ENCODE results near the gene MDP1. TPM values are rescaled to one million over a fixed set of nuclear protein-coding genes. Genes with fewer than 3 reads are reported as not detected.

Gene MDP1
- total and polyA plus RNA-seq, 2 of the 8 experiments (the other 6 are each of a cell fraction or from before 2014, with no cell fraction given) = 17.7 to 32.2 TPM

DNA sequence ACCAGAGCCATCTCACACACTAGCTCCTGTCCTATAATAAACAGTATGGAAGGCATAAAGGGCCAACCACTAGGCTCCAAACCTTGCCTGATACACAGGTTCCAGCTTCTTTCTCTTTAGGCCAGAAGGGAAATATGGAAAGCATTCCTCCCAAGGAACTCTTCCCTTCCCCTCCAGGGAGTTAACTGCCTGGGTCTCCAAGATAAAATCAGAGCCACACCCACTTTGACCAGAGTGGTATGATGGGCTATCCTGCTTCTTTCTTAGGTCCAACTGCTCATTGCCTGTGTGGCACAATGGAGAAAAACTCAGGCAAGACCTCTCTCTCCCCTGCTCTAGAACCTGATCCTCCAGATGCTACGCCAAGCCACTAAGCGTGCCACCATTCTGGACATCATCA, 8.2 kb downstream of the MDP1 start:
- Histone ChIP-seq H4K5ac (ENCODE audit: insufficient read length, low read depth, low read length) (no peak overlapping the region), H3K23ac (ENCODE audit: insufficient read length) (no peak overlapping the region), H4K20me1 (replicated peaks in 1 of 2; ENCODE audit: control insufficient read depth in 1 of 2, insufficient read depth in 2 of 2, low read length in 2 of 2) (peaks cover 0 to 2% of the 10 kb centered on the region in 2 experiments), H3K4me1 (replicated peaks in 1 of 4; ENCODE audit: control insufficient read depth in 3 of 4, insufficient read depth in 4 of 4, low read length in 3 of 4) (peaks cover 0 to 7% (median 4%) of the 10 kb centered on the region in 4 experiments; a peak in 3 of 7 replicates), H2BK12ac (ENCODE audit: low read depth, low read length) (no peak overlapping the region), H3K79me1 (ENCODE audit: low read depth, low read length) (no peaks in the 10 kb centered on the region), H4K8ac (ENCODE audit: extremely low read depth, insufficient read depth, low read length) (no peak overlapping the region), H2AFZ (ENCODE audit: low read length) (no peak overlapping the region), H3K14ac (ENCODE audit: insufficient read length) (no peak overlapping the region), H3K36me3 (ENCODE audit: control insufficient read depth in 2 of 4, insufficient read depth in 4 of 4, low read length in 3 of 4) (peaks cover 21 to 48% (median 38%) of the 10 kb centered on the region in 4 experiments), H2BK15ac (ENCODE audit: low read length) (no peak overlapping the region), H3K23me2 (ENCODE audit: low read depth, low read length) (no peaks in the 10 kb centered on the region), H3K4ac (replicated peaks; ENCODE audit: insufficient read length, low read depth, low read length) (no peak overlapping the region), H3K9me3 (ENCODE audit: insufficient read depth in 2 of 2, low read depth in 1 of 2, low read length in 1 of 2) (no peaks in the 10 kb centered on the region), H3K56ac (replicated peaks; ENCODE audit: insufficient read length, low read depth, low read length) (no peak overlapping the region), H3K27me3 (replicated peaks in 1 of 4; ENCODE audit: control insufficient read depth in 3 of 4, extremely low read depth in 1 of 4, insufficient read depth in 3 of 4, low read length in 3 of 4) (no peaks in the 10 kb centered on the region), H3K18ac (ENCODE audit: extremely low read depth, low read length) (no peak overlapping the region), H3K4me3 (ENCODE audit: extremely low read depth in 1 of 4, insufficient read depth in 2 of 4, low read depth in 3 of 4, low read length in 4 of 4) (no peak overlapping the region), H4K91ac (replicated peaks; ENCODE audit: insufficient read length, low read length) (no peak overlapping the region), H3K9ac (replicated peaks in 1 of 4; ENCODE audit: extremely low read depth in 1 of 4, low read depth in 3 of 4, low read length in 3 of 4) (no peak overlapping the region), H2AK5ac (ENCODE audit: low read depth, low read length) (no peak overlapping the region), H2BK20ac (ENCODE audit: low read length) (no peak overlapping the region), H2BK5ac (ENCODE audit: low read depth, low read length) (no peak overlapping the region), H3K79me2 (ENCODE audit: control insufficient read depth in 1 of 2, insufficient read depth in 2 of 2, low read length in 2 of 2) (peaks cover 0 to 3% of the 10 kb centered on the region in 2 experiments; a peak in 1 of 4 replicates), H3K27ac (ENCODE audit: low read depth, low read length) (no peak overlapping the region), H2BK120ac (replicated peaks; ENCODE audit: low read depth, low read length) (no peak overlapping the region), H3K4me2 (ENCODE audit: insufficient read depth in 1 of 2, low read depth in 2 of 2, low read length in 2 of 2) (no peak overlapping the region)
- ChIA-PET POLR2A (ENCODE audit: partially characterized antibody) (interaction anchor here (0.9 to 11.1 kb wide), 6 partner anchors 12 to 59 kb away, joined by 3 to 119 read pairs (median 3); partner anchors contain the start of genes IPO4 and TM9SF1), CTCF (ENCODE audit: partially characterized antibody) (interaction anchor here (1.1 to 2.1 kb wide), 3 partner anchors 8 to 90 kb away, joined by 3 to 4 read pairs (median 3); partner anchors contain the start of gene MDP1)
- no peak for DNase-seq (ENCODE audit: low read depth in 1 of 2, low spot score in 2 of 2)
- no peak for FAIRE-seq
- WGBS, 2 experiments (ENCODE audit: extremely low coverage in 1 of 2, insufficient coverage in 1 of 2, insufficient read length in 1 of 2, insufficient replicate concordance in 2 of 2, low coverage in 1 of 2, low lambda C conversion rate in 2 of 2, missing lambda C conversion rate in 1 of 2) = 98% methylated on average over 2 of the region's 2 CpGs; no CpG with 5 or more reads in 1 of the 2 experiments
- TF ChIP-seq YY1 (IDR thresholded peaks at IDR 0.05; ENCODE audit: low read depth, low read length) = no peak
- no peak for TF ChIP-seq GABPA (IDR thresholded peaks at IDR 0.05; ENCODE audit: borderline replicate concordance, insufficient read depth, low read length)
- TF ChIP-seq EZH2 (IDR thresholded peaks at IDR 0.05; ENCODE audit: low read depth, low read length, severe bottlenecking) = no peak
- no peak for TF ChIP-seq CBX8 (IDR thresholded peaks at IDR 0.05; ENCODE audit: borderline replicate concordance, low read depth, low read length)
- no peak for TF ChIP-seq RFX5 (IDR thresholded peaks at IDR 0.05; ENCODE audit: borderline replicate concordance, low read depth, low read length)
- no peak for TF ChIP-seq EGR1 (IDR thresholded peaks at IDR 0.05; ENCODE audit: borderline replicate concordance, low read depth, low read length)
- no peak for TF ChIP-seq GTF2F1 (IDR thresholded peaks at IDR 0.05; ENCODE audit: borderline replicate concordance, low read depth, low read length)
- TF ChIP-seq JUND (IDR thresholded peaks at IDR 0.05; ENCODE audit: low read length) = no peak
- TF ChIP-seq JUN (IDR thresholded peaks at IDR 0.05; ENCODE audit: low read depth, low read length) = no peak
- no peak for TF ChIP-seq TBP (IDR thresholded peaks at IDR 0.05; ENCODE audit: low read depth, low read length)
- TF ChIP-seq BRCA1 (IDR thresholded peaks at IDR 0.05; ENCODE audit: low read depth, low read length) = no peak
- TF ChIP-seq NRF1 (IDR thresholded peaks at IDR 0.05; ENCODE audit: low read depth, low read length) = no peak
- no peak for TF ChIP-seq EP300 (IDR thresholded peaks at IDR 0.05; ENCODE audit: borderline replicate concordance in 1 of 2, low read depth in 2 of 2, low read length in 2 of 2)
- TF ChIP-seq MAFK (IDR thresholded peaks at IDR 0.05; ENCODE audit: low read depth, low read length) = no peak
- no peak for TF ChIP-seq KDM1A (IDR thresholded peaks at IDR 0.05; ENCODE audit: borderline replicate concordance, low read length)

All from H1 (cell line).